HG03565 (cell line): ENCODE measurements around the gene LRMDA.

Experiments
- ATAC-seq: cut with Tn5 transposase; IDR thresholded peaks from one replicate; pipeline ENCODE4 v1.9.1; 2021; ENCODE audit warnings: mild to moderate bottlenecking, moderate library complexity; ENCODE audit not compliant: unreplicated experiment

LRMDA gene

GRCh38 chr10:75655791-75656451 lies 224.5 kb downstream of the LRMDA start:
- ATAC-seq: no peak

GRCh38 chr10:75657351-75657750 lies 225.9 kb downstream of the LRMDA start:
- ATAC-seq: no peak

DNA sequence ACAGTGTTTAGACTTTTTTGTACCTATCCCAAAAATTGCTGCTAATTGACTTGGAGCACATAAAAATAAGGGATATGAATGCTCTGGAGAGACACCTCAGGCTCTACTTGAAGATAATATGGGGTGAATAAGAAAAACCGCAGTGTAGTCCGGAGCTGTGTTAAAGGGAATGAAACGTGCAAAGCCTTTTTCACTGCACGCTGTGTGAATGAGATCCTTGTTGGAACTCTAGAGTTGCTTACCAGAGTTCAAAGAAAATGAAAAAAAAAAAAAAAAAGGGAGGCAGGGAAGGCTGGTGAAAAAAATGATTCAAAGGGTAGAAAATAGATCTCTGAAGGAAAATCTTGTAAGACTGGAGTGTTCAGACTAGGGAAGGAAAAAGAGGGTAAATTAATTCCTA lies 226.6 kb downstream of the LRMDA start:
- no peak for ATAC-seq

DNA sequence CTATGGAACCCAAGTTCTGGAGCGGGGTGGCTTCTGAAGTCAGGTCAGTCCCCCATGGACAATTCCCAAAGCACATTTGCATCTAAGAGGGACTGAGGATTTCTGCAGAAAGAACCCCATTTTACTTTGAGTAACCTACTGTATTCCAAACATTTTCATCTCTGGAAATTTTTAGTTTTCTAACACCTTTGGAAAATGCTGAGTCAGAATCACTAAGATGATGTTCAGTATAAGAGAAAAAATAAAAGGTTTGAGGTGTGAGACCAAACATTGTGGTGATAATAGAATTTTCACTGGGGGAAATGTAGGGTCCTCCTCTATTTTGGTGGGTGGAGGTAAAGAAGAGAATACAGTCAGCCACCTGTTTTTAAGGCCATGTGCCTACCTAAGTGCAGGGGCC lies 227.1 kb downstream of the LRMDA start:
- ATAC-seq: no peak

GRCh38 chr10:75658915-75659314 lies 227.5 kb downstream of the LRMDA start:
- no peak for ATAC-seq

DNA sequence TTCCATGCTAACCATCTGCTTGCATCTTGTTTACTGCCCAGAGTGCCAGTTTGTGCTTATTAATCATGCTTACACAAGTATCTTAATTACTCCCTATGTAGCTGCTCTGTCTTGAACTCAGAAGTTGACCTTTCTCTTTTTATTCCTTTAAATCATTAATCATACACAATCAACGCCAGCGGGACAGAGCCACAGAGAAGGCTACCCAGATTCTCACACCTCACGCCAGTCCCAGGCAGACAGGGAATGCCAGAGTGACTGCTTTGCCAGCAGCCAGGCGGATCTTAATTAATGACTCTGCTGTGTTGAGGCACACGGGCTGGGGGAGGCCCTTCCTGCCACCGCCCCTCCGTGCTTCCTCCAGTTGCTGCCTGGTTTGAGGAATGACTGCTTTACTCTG lies 229.4 kb downstream of the LRMDA start:
- no peak for ATAC-seq

DNA sequence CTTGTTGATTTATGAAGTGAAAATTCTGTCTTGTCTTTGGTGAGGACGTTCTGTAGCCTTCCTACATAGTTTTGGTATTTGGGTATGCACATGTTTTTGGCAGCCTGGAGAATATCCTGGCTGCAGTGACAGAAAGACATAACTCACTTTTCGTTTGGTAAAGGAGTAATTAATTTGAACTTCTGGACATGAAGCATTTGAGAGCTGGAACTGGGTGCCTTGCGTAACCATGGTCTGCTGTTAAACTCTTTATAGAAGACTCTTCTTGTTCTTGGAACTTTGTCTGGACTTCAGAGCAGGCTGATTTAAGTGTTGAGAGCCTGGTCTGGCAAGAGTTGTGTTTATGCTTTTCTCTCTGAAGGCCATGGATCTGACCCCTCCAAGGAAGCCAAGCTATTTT lies 231.3 kb downstream of the LRMDA start:
- ATAC-seq: no peak

DNA sequence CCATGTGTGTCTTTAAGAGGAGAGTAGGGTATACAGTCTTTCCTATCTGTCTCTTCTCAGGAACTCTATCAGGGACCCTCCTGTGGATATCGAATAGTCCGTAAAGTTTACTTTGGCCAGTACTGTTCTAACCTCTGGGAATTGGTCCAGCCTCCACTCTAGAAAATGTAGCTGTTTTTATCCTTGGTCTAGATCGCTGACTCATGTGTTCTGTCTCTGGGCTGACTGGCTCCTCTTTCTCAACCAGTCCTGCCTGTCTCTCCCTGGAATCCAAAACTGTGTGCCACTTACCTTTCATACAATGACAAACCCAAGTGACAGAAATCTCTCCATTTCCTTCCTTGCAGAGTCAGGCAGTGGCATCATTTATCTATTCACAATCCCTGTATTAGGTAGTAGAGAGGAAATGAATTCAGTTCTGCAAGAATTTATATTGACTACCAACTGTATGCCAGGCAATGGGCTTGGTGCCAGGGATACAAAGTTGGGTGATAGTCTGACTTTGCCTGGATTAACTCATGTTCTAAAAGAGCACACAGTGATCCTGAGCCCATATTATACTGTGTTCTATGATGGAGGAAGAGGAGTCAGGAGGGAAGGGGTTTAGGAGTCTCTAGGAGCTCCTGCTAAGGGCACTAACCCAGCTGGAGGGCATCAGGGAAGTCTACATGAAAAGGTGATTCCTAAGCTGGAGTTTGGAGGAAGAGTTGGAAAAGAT lies 232.7 kb downstream of the LRMDA start:
- no peak for ATAC-seq

- no peak for ATAC-seq
Observed at GRCh38 chr10:75664968-75665367, 233.5 kb downstream of the LRMDA start.

DNA sequence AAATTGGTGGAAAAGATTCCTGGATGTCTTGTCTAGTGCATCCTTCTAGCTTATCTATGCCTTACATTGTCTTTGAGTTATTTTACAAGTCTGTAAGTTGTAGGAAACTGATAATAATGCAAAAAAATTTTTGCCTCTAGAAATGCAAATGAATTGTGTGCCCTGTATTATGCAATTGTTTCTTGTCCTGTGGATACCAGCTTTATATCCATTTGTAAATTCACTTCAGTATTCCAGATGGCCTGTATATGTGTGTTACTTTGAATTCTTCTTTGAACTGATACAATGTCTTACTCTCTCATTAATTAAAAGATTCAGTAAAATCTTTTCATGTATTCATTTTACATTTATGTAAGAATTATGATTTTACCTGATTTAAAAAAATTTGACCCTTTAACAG lies 234.3 kb downstream of the LRMDA start:
- ATAC-seq: no peak

- ATAC-seq: no peak
Observed at GRCh38 chr10:75672111-75672671, 240.8 kb downstream of the LRMDA start.

DNA sequence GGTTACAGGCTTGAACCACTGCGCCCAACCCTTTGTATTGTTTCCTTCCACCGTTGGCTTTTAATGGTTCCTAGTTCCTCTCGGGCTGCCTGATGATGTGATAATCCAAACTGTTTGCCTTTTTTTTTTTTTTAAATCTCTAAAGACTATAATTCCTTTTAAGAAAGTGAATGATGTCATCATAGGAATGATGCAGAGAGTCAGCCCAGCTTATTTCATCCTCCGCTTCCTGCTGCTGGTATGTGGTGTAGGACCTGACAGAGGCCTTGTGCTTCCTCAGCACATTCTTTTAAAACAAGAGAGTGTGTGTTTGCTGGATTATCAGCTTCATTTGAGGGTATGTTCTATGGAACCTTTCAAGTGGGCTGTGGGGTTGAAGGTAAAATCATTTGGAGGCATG lies 241.4 kb downstream of the LRMDA start:
- no peak for ATAC-seq

DNA sequence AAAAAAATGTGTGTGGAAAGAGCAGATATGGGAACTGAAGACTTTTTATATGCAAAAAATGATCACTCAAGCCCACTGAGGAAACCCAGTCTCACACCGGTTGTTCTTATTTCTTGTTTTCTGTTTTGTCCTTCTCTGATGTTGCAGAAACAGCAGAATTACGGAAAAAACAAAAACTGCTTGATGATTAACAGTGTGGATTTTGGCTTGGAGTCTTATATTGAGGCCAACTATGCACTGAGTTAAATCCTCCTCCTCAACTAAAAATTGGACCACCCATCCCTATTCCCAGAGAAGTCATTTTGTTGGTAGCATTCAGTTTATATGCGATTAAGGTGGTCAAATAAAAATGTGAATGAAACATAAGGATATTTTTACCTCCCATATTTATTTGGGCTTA lies 246.1 kb downstream of the LRMDA start:
- ATAC-seq: no peak

GRCh38 chr10:75678527-75678926 lies 247.1 kb downstream of the LRMDA start:
- ATAC-seq: no peak

DNA sequence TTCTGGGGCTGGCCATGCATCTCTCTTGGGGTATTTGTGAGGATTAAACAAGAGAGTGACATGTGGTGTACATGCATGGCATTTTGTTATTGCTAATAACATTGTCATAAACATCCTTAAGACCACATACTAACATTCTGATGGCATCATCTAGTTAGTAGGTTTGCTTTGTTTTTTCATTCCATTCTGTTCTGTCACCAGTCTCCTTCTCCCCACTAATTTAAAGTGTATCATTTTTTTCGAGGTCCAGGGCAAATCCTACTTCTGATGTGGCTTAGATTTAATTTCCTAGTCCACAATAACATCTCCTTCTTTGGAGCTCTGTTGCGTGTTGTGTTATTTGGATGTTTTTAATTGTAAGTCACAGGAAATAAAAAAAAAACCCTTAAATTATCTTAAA lies 248.1 kb downstream of the LRMDA start:
- ATAC-seq: no peak

- ATAC-seq: no peak
Observed at GRCh38 chr10:75681334-75681733, 249.9 kb downstream of the LRMDA start.

GRCh38 chr10:75682649-75683557 lies 251.5 kb downstream of the LRMDA start:
- no peak for ATAC-seq

GRCh38 chr10:75685187-75685586 lies 253.8 kb downstream of the LRMDA start:
- ATAC-seq: no peak

DNA sequence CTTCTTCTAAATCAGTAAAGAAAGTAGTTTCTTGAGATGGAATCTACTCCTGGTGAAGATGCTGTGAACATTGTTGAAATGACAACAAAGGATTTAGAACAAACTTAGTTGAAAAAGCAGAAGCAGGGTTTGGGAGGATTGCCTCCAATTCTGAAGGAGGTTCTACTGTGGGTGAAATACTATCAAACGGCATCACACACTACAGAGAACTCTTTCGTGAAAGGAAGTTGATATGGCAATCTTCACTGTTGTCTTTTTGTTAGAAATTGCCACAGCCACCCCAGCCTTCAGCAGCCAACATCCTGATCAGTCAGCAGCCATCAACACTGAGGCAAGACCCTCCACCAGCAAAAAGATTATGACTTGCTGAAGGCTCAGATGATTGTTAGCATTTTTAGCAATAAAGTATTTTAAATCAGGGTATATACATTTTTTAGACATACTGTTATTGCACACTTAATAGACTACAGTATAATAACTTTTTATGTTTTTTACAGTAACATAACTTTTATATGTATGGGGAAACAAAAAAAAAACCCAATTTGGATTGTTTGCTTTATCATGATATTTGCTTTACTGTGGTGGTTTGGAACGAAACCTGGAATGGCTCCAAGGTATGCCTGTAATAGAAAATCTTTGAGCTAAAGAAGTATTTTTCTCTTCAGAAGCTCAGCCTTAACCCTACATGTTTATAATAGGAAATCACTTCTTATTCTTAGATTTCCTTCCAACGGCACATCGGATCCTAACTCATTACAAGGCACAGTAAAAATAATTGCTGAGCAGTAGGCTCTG lies 257.3 kb downstream of the LRMDA start:
- ATAC-seq: no peak

DNA sequence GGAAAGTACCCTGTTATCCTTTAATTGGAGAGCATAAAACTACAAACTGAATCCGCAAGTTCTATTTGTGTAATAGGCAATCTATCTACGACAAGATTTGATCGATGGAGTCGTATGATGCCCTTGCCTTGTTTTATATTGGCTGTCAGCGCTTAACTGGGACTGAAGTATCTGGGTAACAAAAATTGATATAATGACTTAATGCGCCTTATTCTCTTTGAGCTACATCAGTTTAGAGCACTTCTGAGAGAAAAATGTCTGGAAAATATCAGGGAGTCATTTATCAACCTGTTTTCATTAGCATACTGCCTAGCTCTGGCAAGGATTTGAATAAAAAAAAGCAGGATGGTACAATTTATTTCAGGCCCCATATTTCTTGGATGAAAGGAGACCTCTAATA lies 262.1 kb downstream of the LRMDA start:
- no peak for ATAC-seq

GRCh38 chr10:75694269-75694668 lies 262.8 kb downstream of the LRMDA start:
- ATAC-seq: no peak
